PC-9 (cell line): ENCODE data around the gene HS3ST6. TPM values are rescaled to one million over a fixed set of nuclear protein-coding genes. Genes with fewer than 3 reads are reported as not detected.

Experiments used
- BruUV-seq: library from RNA; stranded (reverse); fragments of 400-500 nt; replicated peaks from 2 replicates; lab custom pipeline; 2021; lab: Mats Ljungman, UMichigan
- CTCF ChIA-PET: fragments of 300-600 bp; sonication (Branson Sonifier 250); formaldehyde crosslinking; loops from one replicate; lab custom pipeline; 2022; ENCODE audit warnings: antibody characterized with exemption; lab: Charles Lee
- POLR2A ChIA-PET: fragments of 300-600 bp; sonication (Branson Sonifier 250); formaldehyde crosslinking; loops from one replicate; lab custom pipeline; 2022; ENCODE audit warnings: antibody characterized with exemption; ENCODE audit not compliant: unreplicated experiment; lab: Charles Lee
- DNase-seq, 2 experiments: peaks; one replicate each; pipeline versions ENCODE4 v3.0.0 to v3.0.0-alpha.2; 2015 to 2022; ENCODE audit warnings: mixed read lengths in 1 of 2
- H2AFZ ChIP-seq: fragments of 200-600 bp; sonication (generic); 2 replicates; pipeline ENCODE4 v1.8.1; 2017; ENCODE audit warnings: antibody characterized with exemption
- H3F3A ChIP-seq: fragments of 200-600 bp; sonication (generic); 2 replicates; pipeline ENCODE4 v1.8.1; 2017; ENCODE audit warnings: antibody characterized with exemption, mild to moderate bottlenecking, low read depth; ENCODE audit not compliant: insufficient read depth
- H3K27ac ChIP-seq: fragments of 200-600 bp; sonication (generic); 2 replicates; pipeline ENCODE4 v1.6.1; 2016; ENCODE audit warnings: mixed run types
- H3K27me3 ChIP-seq: fragments of 200-600 bp; sonication (generic); 2 replicates; pipeline ENCODE4 v1.6.1; 2016; ENCODE audit warnings: low read depth, mixed run types; ENCODE audit not compliant: insufficient read depth
- H3K36me3 ChIP-seq: fragments of 200-600 bp; sonication (generic); 2 replicates; pipeline ENCODE4 v1.6.1; 2016; ENCODE audit warnings: low read depth, mixed run types
- H3K4me1 ChIP-seq: fragments of 200-600 bp; sonication (generic); replicated peaks from 2 replicates; pipeline ENCODE4 v1.6.1; 2016; ENCODE audit warnings: mixed run types; ENCODE audit not compliant: insufficient read depth
- H3K4me2 ChIP-seq: fragments of 200-600 bp; sonication (generic); 2 replicates; pipeline ENCODE4 v1.6.1; 2017; ENCODE audit warnings: mixed run types
- H3K4me3 ChIP-seq: fragments of 200-600 bp; sonication (generic); 2 replicates; pipeline ENCODE4 v1.6.1; 2016; ENCODE audit warnings: mixed run types
- H3K79me2 ChIP-seq: fragments of 200-600 bp; sonication (generic); 2 replicates; pipeline ENCODE4 v1.6.1; 2017; ENCODE audit warnings: low read depth, mixed run types
- H3K9me2 ChIP-seq: fragments of 200-600 bp; sonication (generic); 2 replicates; pipeline ENCODE4 v1.8.1; 2017; ENCODE audit warnings: mild to moderate bottlenecking; ENCODE audit not compliant: insufficient read depth
- H3K9me3 ChIP-seq: fragments of 200-600 bp; sonication (generic); 2 replicates; pipeline ENCODE4 v1.8.1; 2016; ENCODE audit warnings: low read depth; ENCODE audit not compliant: insufficient read depth
- H4K20me1 ChIP-seq: fragments of 200-600 bp; sonication (generic); 2 replicates; pipeline ENCODE4 v1.8.1; 2017; ENCODE audit not compliant: insufficient read depth
- EZH2 ChIP-seq: fragments of 200-600 bp; sonication (generic); IDR thresholded peaks from 2 replicates; pipeline ENCODE4 v1.8.0; 2017; ENCODE audit warnings: antibody characterized with exemption, low read depth
- intact Hi-C: fragments of 100-400 bp; cut with micrococcal nuclease; formaldehyde crosslinking; loops from one replicate; pipeline ENCODE4 v1.10.0; 2022; ENCODE audit not compliant: unreplicated experiment
- total RNA-seq: library from RNA; stranded (reverse); gene quantifications from 2 replicates; pipeline ENCODE4 v1.2.3, GENCODE V29; 2021
- TF ChIP-seq, protein P1 (sequence below): fragments of 200-600 bp; sonication (generic); conservative IDR thresholded peaks from 2 replicates; pipeline ENCODE4 v1.6.1; 2017; ENCODE audit warnings: mixed run types, antibody characterized with exemption, mild to moderate bottlenecking, moderate library complexity

Gene HS3ST6
- total RNA-seq, 1 experiment from 2014 or later, result not detected

DNA sequence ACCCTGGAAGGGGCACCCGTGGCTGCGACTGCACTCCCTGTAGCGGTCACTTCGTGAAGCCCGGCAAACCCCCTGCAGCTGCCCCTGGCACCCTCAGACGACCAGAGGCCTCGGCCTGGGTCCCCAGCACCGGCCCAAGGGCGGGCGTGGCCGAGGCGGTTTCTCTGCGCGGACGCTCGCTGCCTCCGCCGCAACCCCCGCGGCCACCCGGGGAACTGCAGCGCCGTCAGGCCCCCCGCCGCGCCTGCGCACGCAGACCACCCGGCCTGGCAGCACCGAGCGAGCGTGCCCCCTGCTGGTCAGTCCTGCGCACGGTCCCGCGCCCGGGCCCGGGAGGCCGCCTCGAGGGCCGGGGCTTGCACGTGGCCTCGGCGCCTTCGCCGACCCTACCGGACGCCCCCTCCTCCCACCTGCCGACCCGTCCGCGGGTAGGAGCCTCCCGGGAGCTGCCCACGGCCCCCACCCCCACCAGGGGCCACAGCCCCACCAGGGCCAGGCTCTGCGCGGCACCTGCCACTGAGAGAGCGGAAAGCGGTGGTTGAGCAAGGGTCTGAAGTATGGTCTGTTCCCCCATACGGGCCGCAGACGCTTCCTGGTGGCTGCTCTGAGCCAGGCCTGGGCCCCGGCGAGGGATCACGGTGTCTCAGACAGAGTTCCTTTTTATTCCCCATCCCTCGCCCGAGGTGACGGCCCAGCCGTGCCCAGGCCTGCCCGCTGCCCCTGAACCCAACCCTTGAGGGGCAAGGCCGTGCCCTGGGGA, 11.5 kb upstream of the HS3ST6 start:
- H3K4me2 ChIP-seq, result peak overlapping the region; percentile 66
- TF ChIP-seq, protein P1, sequence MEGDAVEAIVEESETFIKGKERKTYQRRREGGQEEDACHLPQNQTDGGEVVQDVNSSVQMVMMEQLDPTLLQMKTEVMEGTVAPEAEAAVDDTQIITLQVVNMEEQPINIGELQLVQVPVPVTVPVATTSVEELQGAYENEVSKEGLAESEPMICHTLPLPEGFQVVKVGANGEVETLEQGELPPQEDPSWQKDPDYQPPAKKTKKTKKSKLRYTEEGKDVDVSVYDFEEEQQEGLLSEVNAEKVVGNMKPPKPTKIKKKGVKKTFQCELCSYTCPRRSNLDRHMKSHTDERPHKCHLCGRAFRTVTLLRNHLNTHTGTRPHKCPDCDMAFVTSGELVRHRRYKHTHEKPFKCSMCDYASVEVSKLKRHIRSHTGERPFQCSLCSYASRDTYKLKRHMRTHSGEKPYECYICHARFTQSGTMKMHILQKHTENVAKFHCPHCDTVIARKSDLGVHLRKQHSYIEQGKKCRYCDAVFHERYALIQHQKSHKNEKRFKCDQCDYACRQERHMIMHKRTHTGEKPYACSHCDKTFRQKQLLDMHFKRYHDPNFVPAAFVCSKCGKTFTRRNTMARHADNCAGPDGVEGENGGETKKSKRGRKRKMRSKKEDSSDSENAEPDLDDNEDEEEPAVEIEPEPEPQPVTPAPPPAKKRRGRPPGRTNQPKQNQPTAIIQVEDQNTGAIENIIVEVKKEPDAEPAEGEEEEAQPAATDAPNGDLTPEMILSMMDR, result peak; percentile 87; the same call in 1 of the 2 replicates
- TF ChIP-seq EZH2, result no peak
- H3K4me3 ChIP-seq, result peak overlapping the region; percentile 67
- H3K36me3 ChIP-seq, result no peaks in the 10 kb centered on the region
- H3K79me2 ChIP-seq, result no peaks in the 10 kb centered on the region
- peak overlapping the region; percentile 94 for H2AFZ ChIP-seq
- H3K27ac ChIP-seq, result no peak overlapping the region
- intact Hi-C loops, result loop anchor here (1.0 to 2.0 kb wide), 2 partner anchors 59 to 63 kb away; no protein-coding TSS in a partner anchor
- POLR2A ChIA-PET, result interaction anchor here (0.6 kb wide), 1 partner anchor 28 kb away, joined by 9 read pairs; no protein-coding TSS in a partner anchor
- no peaks in the 10 kb centered on the region for H4K20me1 ChIP-seq
- H3F3A ChIP-seq, result no peaks in the 10 kb centered on the region; the same call in 1 of the 2 replicates
- H3K9me3 ChIP-seq, result no peaks in the 10 kb centered on the region
- H3K9me2 ChIP-seq, result no peaks in the 10 kb centered on the region
- no TSS peak for BruUV-seq
- H3K4me1 ChIP-seq, result peaks cover under 1% of the 10 kb centered on the region; the same call in 1 of the 2 replicates
- DNase-seq, result peak; percentile 50 to 94
- CTCF ChIA-PET, result interaction anchor here (0.5 to 1.0 kb wide), 8 partner anchors 26 to 225 kb away, joined by 3 to 8 read pairs (median 4); partner anchors contain the start of gene TRAF7
- H3K27me3 ChIP-seq, result no peaks in the 10 kb centered on the region

DNA sequence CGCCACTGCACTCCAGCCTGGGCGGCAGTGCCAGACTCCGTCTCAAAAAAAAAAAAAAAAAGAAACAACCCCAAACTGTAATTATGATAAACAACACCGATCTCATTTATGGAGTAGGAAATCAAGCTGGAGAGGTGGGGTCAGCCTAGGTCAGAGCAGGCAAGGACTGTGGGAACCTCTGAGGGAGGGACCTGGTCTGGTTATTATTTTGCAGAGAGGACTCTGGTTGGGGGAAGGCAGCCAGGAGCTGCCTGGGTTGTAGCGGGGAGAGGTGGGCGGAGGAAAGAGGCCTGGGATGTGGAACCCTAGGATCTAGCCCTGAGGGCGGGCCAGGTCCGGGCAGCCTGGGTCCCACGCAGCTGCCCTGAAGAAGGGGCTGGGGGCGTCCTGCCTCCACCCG, 10.9 kb upstream of the HS3ST6 start:
- Histone ChIP-seq H3K4me3 (peak overlapping the region; percentile 67), H3K36me3 (no peaks in the 10 kb centered on the region), H3K9me2 (no peaks in the 10 kb centered on the region), H3K79me2 (no peaks in the 10 kb centered on the region), H3K27ac (no peak overlapping the region), H3K9me3 (no peaks in the 10 kb centered on the region), H3K4me2 (peak overlapping the region; percentile 66), H4K20me1 (no peaks in the 10 kb centered on the region), H3F3A (peaks cover 4% of the 10 kb centered on the region; the same call in 1 of the 2 replicates), H2AFZ (peak overlapping the region; percentile 94), H3K4me1 (peaks cover 2% of the 10 kb centered on the region; the same call in 1 of the 2 replicates), H3K27me3 (no peaks in the 10 kb centered on the region)
- TF ChIP-seq EZH2, result no peak
- TF ChIP-seq, protein P1, result no peak
- peak in 1 of 2 experiments; percentile 42 for DNase-seq
- no TSS peak for BruUV-seq
- intact Hi-C loops, result loop anchor here (1.0 to 2.0 kb wide), 2 partner anchors 59 to 62 kb away; no protein-coding TSS in a partner anchor
- ChIA-PET POLR2A (interaction anchor here (0.6 to 0.7 kb wide), 2 partner anchors 27 to 146 kb away, joined by 4 to 9 read pairs; partner anchors contain the start of gene NUBP2), CTCF (interaction anchor here (0.5 to 1.0 kb wide), 8 partner anchors 27 to 226 kb away, joined by 3 to 8 read pairs (median 4); partner anchors contain the start of gene TRAF7)

DNA sequence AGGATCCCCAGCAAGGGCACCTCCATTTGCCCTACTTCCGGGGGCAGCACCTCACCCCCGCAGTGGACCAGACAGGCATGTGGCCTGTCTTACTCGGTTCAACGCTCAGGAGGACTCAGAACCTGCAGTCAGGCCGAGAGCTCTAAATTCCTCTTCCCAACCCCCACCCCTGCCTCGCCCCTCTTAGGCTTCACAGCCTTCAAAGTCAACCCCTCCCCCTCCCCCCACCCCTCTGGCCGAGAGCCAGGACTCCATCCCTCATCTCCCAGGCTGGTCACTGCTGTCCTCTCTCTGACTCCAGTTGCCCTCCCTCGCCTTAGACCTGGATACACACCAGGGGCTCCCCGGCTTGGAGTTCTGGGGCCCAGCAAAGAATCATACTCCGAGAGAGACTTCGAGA, 8.1 kb upstream of the HS3ST6 start:
- intact Hi-C loops, result no loop called here
- TF ChIP-seq, protein P1, result no peak
- TF ChIP-seq EZH2, result no peak
- Histone ChIP-seq H4K20me1 (no peaks in the 10 kb centered on the region), H3K9me3 (no peaks in the 10 kb centered on the region), H3K27ac (no peak overlapping the region), H3K4me1 (peaks cover 16% of the 10 kb centered on the region), H3K79me2 (no peaks in the 10 kb centered on the region), H3K36me3 (no peaks in the 10 kb centered on the region), H3F3A (peaks cover 18% of the 10 kb centered on the region; the same call in 1 of the 2 replicates), H3K4me3 (no peak overlapping the region), H3K4me2 (no peak overlapping the region), H3K27me3 (peaks cover 8% of the 10 kb centered on the region; the same call in 1 of the 2 replicates), H3K9me2 (no peaks in the 10 kb centered on the region), H2AFZ (no peak overlapping the region)
- BruUV-seq, result no TSS peak
- CTCF ChIA-PET, result no interaction called here
- no peak for DNase-seq
- POLR2A ChIA-PET, result interaction anchor here (0.6 kb wide), 1 partner anchor 46 kb away, joined by 3 read pairs; the partner anchor contains the start of gene TBL3
